Sigmoid colon (tissue), 4 donors: ENCODE results near the gene SPG7.

Experiments
- EP300 ChIP-seq, 4 donors: sonication (generic); formaldehyde crosslinking; IDR thresholded peaks; one replicate each; pipeline ENCODE4 v1.6.1; 2017; ENCODE audit warnings: antibody characterized with exemption in 4 of 4
- TF ChIP-seq, protein P1 (sequence below), 4 experiments: fragments of 450-650 bp in 3 of 4; fragments of 200-600 bp in 1 of 4; IDR thresholded peaks; one replicate each; pipeline ENCODE4 v1.5.1; 2016 to 2019; ENCODE audit warnings: antibody characterized with exemption in 4 of 4, mild to moderate bottlenecking in 3 of 4, moderate library complexity in 2 of 4

DNA sequence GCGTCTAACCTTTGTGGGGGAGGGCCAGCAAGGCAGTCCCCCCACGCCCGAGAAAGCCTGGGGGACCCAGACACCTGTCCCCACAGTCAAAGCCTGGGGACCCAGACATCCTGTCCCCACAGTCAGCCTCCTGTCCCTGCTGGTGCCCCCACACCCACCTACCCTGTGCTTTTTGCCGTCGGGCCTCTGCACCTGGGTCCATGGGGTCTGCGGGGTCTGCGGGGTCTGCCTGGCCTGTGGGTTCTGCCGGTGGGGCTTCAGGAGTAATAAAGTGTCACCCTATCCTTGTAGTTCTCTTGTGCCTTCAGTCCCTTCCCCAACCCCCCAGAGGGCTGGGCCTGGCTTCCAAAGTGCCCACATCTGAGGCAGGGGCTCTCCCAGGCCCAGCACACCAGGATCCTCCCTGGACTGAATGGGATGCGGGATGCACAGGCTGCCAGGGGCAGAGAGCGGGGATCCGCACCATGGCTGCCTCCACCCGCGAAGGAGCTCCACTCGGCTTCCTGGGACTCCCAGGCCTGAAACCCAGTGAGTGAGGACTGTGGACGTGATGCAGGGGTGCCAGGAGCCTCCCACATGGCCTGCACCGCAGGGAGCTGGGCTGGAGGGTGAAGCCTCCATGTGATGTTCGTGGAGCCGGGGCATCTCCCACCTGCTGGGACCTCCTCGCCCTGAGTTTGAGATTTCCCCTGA lies 88.9 kb downstream of the SPG7 start:
- TF ChIP-seq, protein P1, sequence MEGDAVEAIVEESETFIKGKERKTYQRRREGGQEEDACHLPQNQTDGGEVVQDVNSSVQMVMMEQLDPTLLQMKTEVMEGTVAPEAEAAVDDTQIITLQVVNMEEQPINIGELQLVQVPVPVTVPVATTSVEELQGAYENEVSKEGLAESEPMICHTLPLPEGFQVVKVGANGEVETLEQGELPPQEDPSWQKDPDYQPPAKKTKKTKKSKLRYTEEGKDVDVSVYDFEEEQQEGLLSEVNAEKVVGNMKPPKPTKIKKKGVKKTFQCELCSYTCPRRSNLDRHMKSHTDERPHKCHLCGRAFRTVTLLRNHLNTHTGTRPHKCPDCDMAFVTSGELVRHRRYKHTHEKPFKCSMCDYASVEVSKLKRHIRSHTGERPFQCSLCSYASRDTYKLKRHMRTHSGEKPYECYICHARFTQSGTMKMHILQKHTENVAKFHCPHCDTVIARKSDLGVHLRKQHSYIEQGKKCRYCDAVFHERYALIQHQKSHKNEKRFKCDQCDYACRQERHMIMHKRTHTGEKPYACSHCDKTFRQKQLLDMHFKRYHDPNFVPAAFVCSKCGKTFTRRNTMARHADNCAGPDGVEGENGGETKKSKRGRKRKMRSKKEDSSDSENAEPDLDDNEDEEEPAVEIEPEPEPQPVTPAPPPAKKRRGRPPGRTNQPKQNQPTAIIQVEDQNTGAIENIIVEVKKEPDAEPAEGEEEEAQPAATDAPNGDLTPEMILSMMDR (IDR thresholded peaks at IDR 0.05), result no peak
- TF ChIP-seq EP300 (IDR thresholded peaks at IDR 0.05), result no peak
